ENCODE results near the gene TRPM8. TPM values are rescaled to one million over a fixed set of nuclear protein-coding genes. Genes with fewer than 3 reads are reported as not detected.

TRPM8 gene
- polyA plus RNA-seq, 1 donor (not counting 4 experiments of a cell fraction or from before 2014, with no cell fraction given), result 0.04 TPM

- Histone ChIP-seq H3K4me3 (ENCODE audit: control insufficient read depth in 2 of 3, extremely low read depth in 1 of 3, insufficient read depth in 2 of 3, low read depth in 1 of 3, low read length in 3 of 3) (no peak overlapping the region), H3K9me1 (ENCODE audit: control insufficient read depth, extremely low read depth, insufficient read depth, low read length) (no peaks in the 10 kb centered on the region), H2AFZ (ENCODE audit: control insufficient read depth, low read length) (no peak overlapping the region), H3K4me1 (ENCODE audit: control insufficient read depth, extremely low read depth, insufficient read depth, low read length) (no peaks in the 10 kb centered on the region), H3K4me2 (ENCODE audit: control insufficient read depth, extremely low read depth, insufficient read depth, low read depth, low read length) (no peak overlapping the region), H3K27ac (ENCODE audit: control insufficient read depth, insufficient read depth, low read length) (no peak overlapping the region), H3K9me3 (ENCODE audit: control insufficient read depth, low read depth, low read length) (no peaks in the 10 kb centered on the region), H3K9ac (ENCODE audit: control insufficient read depth, extremely low read depth, insufficient read depth, low read length) (no peak overlapping the region), H3K79me2 (ENCODE audit: control insufficient read depth, insufficient read depth, low read length) (no peaks in the 10 kb centered on the region), H3K27me3 (ENCODE audit: control insufficient read depth, extremely low read depth, insufficient read depth, low read length) (no peaks in the 10 kb centered on the region), H3K36me3 (ENCODE audit: control insufficient read depth in 2 of 2, extremely low read depth in 1 of 2, insufficient read depth in 2 of 2, low read length in 2 of 2) (no peaks in the 10 kb centered on the region), H4K20me1 (ENCODE audit: control insufficient read depth, extremely low read depth, insufficient read depth, low read length) (no peaks in the 10 kb centered on the region)
- dilution Hi-C loops (cut with MboI; ENCODE audit: extremely low pct_ligation_motif_present, low sequenced_read_pairs), result no loop called here
- FAIRE-seq (no peak), DNase-seq (ENCODE audit: low read depth, low spot score) (no peak)
- no peak for TF ChIP-seq CTCF (optimal IDR thresholded peaks at IDR 0.05 in 1 of 3, IDR thresholded peaks at IDR 0.05 in 1 of 3, conservative IDR thresholded peaks at IDR 0.05 in 1 of 3; ENCODE audit: extremely low read depth in 1 of 3, insufficient read depth in 2 of 3, low read length in 3 of 3)
- TF ChIP-seq EZH2 (IDR thresholded peaks at IDR 0.05; ENCODE audit: low read length), result no peak
Observed at GRCh38 chr2:234060236-234060635, 143.1 kb downstream of the TRPM8 start.

GRCh38 chr2:234061624-234062257 is 144.6 kb downstream of the TRPM8 start:
- H4K20me1 ChIP-seq (ENCODE audit: control insufficient read depth, extremely low read depth, insufficient read depth, low read length), result no peaks in the 10 kb centered on the region
- no peaks in the 10 kb centered on the region for H3K9me3 ChIP-seq (ENCODE audit: control insufficient read depth, low read depth, low read length)
- TF ChIP-seq EZH2 (IDR thresholded peaks at IDR 0.05; ENCODE audit: low read length), result no peak
- no peak for TF ChIP-seq CTCF (optimal IDR thresholded peaks at IDR 0.05 in 1 of 3, IDR thresholded peaks at IDR 0.05 in 1 of 3, conservative IDR thresholded peaks at IDR 0.05 in 1 of 3; ENCODE audit: extremely low read depth in 1 of 3, insufficient read depth in 2 of 3, low read length in 3 of 3)
- no peak for FAIRE-seq
- no peak overlapping the region for H3K4me3 ChIP-seq (ENCODE audit: control insufficient read depth in 2 of 3, extremely low read depth in 1 of 3, insufficient read depth in 2 of 3, low read depth in 1 of 3, low read length in 3 of 3)
- H3K79me2 ChIP-seq (ENCODE audit: control insufficient read depth, insufficient read depth, low read length), result no peaks in the 10 kb centered on the region
- no peak overlapping the region for H3K4me2 ChIP-seq (ENCODE audit: control insufficient read depth, extremely low read depth, insufficient read depth, low read depth, low read length)
- H3K27me3 ChIP-seq (ENCODE audit: control insufficient read depth, extremely low read depth, insufficient read depth, low read length), result no peaks in the 10 kb centered on the region
- dilution Hi-C loops (cut with MboI; ENCODE audit: extremely low pct_ligation_motif_present, low sequenced_read_pairs), result no loop called here
- H2AFZ ChIP-seq (ENCODE audit: control insufficient read depth, low read length), result no peak overlapping the region
- no peak overlapping the region for H3K9ac ChIP-seq (ENCODE audit: control insufficient read depth, extremely low read depth, insufficient read depth, low read length)
- no peaks in the 10 kb centered on the region for H3K36me3 ChIP-seq (ENCODE audit: control insufficient read depth in 2 of 2, extremely low read depth in 1 of 2, insufficient read depth in 2 of 2, low read length in 2 of 2)
- H3K27ac ChIP-seq (ENCODE audit: control insufficient read depth, insufficient read depth, low read length), result no peak overlapping the region
- DNase-seq (ENCODE audit: low read depth, low spot score), result no peak
- no peaks in the 10 kb centered on the region for H3K9me1 ChIP-seq (ENCODE audit: control insufficient read depth, extremely low read depth, insufficient read depth, low read length)
- no peaks in the 10 kb centered on the region for H3K4me1 ChIP-seq (ENCODE audit: control insufficient read depth, extremely low read depth, insufficient read depth, low read length)

All from keratinocyte (primary cell).